OCI-LY7 (cell line): ENCODE measurements around the gene MTHFD2. TPM values are rescaled to one million over a fixed set of nuclear protein-coding genes. Genes with fewer than 3 reads are reported as not detected.

Experiments used
- BruUV-seq: library from RNA; stranded (reverse); fragments of 400-500 nt; replicated peaks from 2 replicates; lab custom pipeline; 2021; lab: Mats Ljungman, UMichigan
- CTCF ChIA-PET: fragments of 300-600 bp; sonication (Branson Sonifier 250); formaldehyde crosslinking; loops from one replicate; lab custom pipeline; 2022; ENCODE audit warnings: antibody characterized with exemption; ENCODE audit not compliant: unreplicated experiment; lab: Charles Lee
- POLR2A ChIA-PET: fragments of 300-600 bp; sonication (Branson Sonifier 250); formaldehyde crosslinking; loops from one replicate; lab custom pipeline; 2022; ENCODE audit warnings: antibody characterized with exemption; lab: Charles Lee
- DNase-seq: peaks from one replicate; pipeline ENCODE4 v3.0.0-alpha.2; 2015; ENCODE audit warnings: low spot score
- H2AFZ ChIP-seq: fragments of 200-600 bp; sonication (generic), shearing (Covaris generic); 2 replicates; pipeline ENCODE4 v1.6.1; 2014; ENCODE audit warnings: mild to moderate bottlenecking, antibody characterized with exemption, low read length, moderate library complexity
- H3K27ac ChIP-seq: fragments of 200-600 bp; sonication (generic); 2 replicates; pipeline ENCODE4 v1.5.1; 2014; ENCODE audit warnings: mixed run types, low read depth, mild to moderate bottlenecking, moderate library complexity, low read length, inconsistent platforms; ENCODE audit not compliant: poor library complexity, severe bottlenecking
- H3K36me3 ChIP-seq: fragments of 200-600 bp; sonication (generic); 2 replicates; pipeline ENCODE4 v1.6.1; 2014; ENCODE audit warnings: mild to moderate bottlenecking, antibody characterized with exemption, low read length, moderate library complexity, mixed read lengths; ENCODE audit not compliant: insufficient read depth
- H3K4me1 ChIP-seq: fragments of 200-600 bp; sonication (generic); 2 replicates; pipeline ENCODE4 v1.5.1; 2014; ENCODE audit warnings: mild to moderate bottlenecking, low read length; ENCODE audit not compliant: insufficient read depth, poor library complexity, severe bottlenecking
- H3K4me2 ChIP-seq: fragments of 200-600 bp; sonication (generic); 2 replicates; pipeline ENCODE4 v1.6.1; 2014; ENCODE audit warnings: mild to moderate bottlenecking, low read length
- H3K4me3 ChIP-seq: fragments of 200-600 bp; sonication (generic); 2 replicates; pipeline ENCODE4 v1.5.1; 2014; ENCODE audit warnings: mild to moderate bottlenecking, low read depth, low read length; ENCODE audit not compliant: poor library complexity, severe bottlenecking
- H3K79me2 ChIP-seq: fragments of 200-600 bp; sonication (generic); 2 replicates; pipeline ENCODE4 v1.6.1; 2016; ENCODE audit warnings: low read depth, mild to moderate bottlenecking, low read length, moderate library complexity, mixed read lengths; ENCODE audit not compliant: insufficient read depth
- H3K9me2 ChIP-seq: fragments of 200-600 bp; sonication (generic); 2 replicates; pipeline ENCODE4 v1.6.1; 2016; ENCODE audit warnings: mild to moderate bottlenecking, low read length, mixed read lengths; ENCODE audit not compliant: insufficient read depth
- H3K9me3 ChIP-seq: fragments of 200-600 bp; sonication (generic); 2 replicates; pipeline ENCODE4 v1.6.1; 2014; ENCODE audit warnings: mild to moderate bottlenecking, mixed run types, low read length, mixed read lengths
- H4K20me1 ChIP-seq: fragments of 200-600 bp; sonication (generic); 2 replicates; pipeline ENCODE4 v1.6.1; 2014; ENCODE audit warnings: mild to moderate bottlenecking, antibody characterized with exemption, low read length, moderate library complexity, mixed read lengths; ENCODE audit not compliant: insufficient read depth
- CTCF ChIP-seq: fragments of 200-600 bp; sonication (generic); conservative IDR thresholded peaks from 2 replicates; pipeline ENCODE4 v1.5.1; 2014; ENCODE audit warnings: mild to moderate bottlenecking, antibody characterized with exemption, low read length, moderate library complexity, mixed read lengths
- EZH2phosphoT487 ChIP-seq: fragments of 200-600 bp; sonication (generic); IDR thresholded peaks from 2 replicates; pipeline ENCODE4 v1.6.1; 2018; ENCODE audit warnings: low read depth, borderline replicate concordance, mild to moderate bottlenecking, mixed run types, antibody characterized with exemption, low read length, moderate library complexity, mixed read lengths
- intact Hi-C: fragments of 100-400 bp; cut with micrococcal nuclease; formaldehyde crosslinking; loops from one replicate; pipeline ENCODE4 v1.10.0; 2022; ENCODE audit not compliant: unreplicated experiment
- total RNA-seq, 2 experiments: library from RNA; depleted of rRNA in 1 of 2; stranded (reverse); fragments of >200 nt in 1 of 2; shearing (Covaris generic) in 1 of 2; gene quantifications; 2 replicates each; pipeline ENCODE4 v1.2.3, GENCODE V29; 2014 to 2022

MTHFD2 gene
- total RNA-seq, 2 experiments from 2014 or later = 220 to 365 TPM

- intact Hi-C loops = no loop called here
- BruUV-seq = no TSS peak
- Histone ChIP-seq H3K4me3 (no peak overlapping the region), H3K4me1 (no peaks in the 10 kb centered on the region), H3K9me2 (no peaks in the 10 kb centered on the region), H3K79me2 (no peaks in the 10 kb centered on the region), H3K27ac (no peak overlapping the region), H3K9me3 (no peaks in the 10 kb centered on the region), H3K4me2 (no peak overlapping the region), H4K20me1 (no peaks in the 10 kb centered on the region), H3K36me3 (no peaks in the 10 kb centered on the region), H2AFZ (no peak overlapping the region)
- TF ChIP-seq EZH2phosphoT487 = no peak
- DNase-seq = no peak
- POLR2A ChIA-PET = no interaction called here
- CTCF ChIA-PET = no interaction called here
Measured at GRCh38 chr2:74252036-74252435, 53.6 kb downstream of the MTHFD2 start.

- TF ChIP-seq EZH2phosphoT487 (no peak), CTCF (0 out of 2 replicates have a peak, but pooled peaks have one; percentile 13)
- Histone ChIP-seq H3K36me3 (no peaks in the 10 kb centered on the region), H3K27ac (no peak overlapping the region), H3K4me1 (no peaks in the 10 kb centered on the region), H2AFZ (no peak overlapping the region), H3K9me2 (no peaks in the 10 kb centered on the region), H3K79me2 (no peaks in the 10 kb centered on the region), H4K20me1 (no peaks in the 10 kb centered on the region), H3K4me3 (no peak overlapping the region), H3K4me2 (no peak overlapping the region), H3K9me3 (no peaks in the 10 kb centered on the region)
- no TSS peak for BruUV-seq
- ChIA-PET CTCF (no interaction called here), POLR2A (no interaction called here)
- intact Hi-C loops = no loop called here
- DNase-seq = no peak
Measured at GRCh38 chr2:74252862-74253261, 54.4 kb downstream of the MTHFD2 start.

GRCh38 chr2:74253306-74253970 is 55.0 kb downstream of the MTHFD2 start:
- no peaks in the 10 kb centered on the region for H3K36me3 ChIP-seq
- DNase-seq = no peak
- no peak overlapping the region for H3K27ac ChIP-seq
- ChIA-PET POLR2A (no interaction called here), CTCF (interaction anchor here (1.2 kb wide), 1 partner anchor 82 kb away, joined by 3 read pairs; no protein-coding TSS in a partner anchor)
- H3K9me3 ChIP-seq = no peaks in the 10 kb centered on the region
- H3K4me1 ChIP-seq = no peaks in the 10 kb centered on the region
- no peak for TF ChIP-seq CTCF
- no peak for TF ChIP-seq EZH2phosphoT487
- H2AFZ ChIP-seq = no peak overlapping the region
- H4K20me1 ChIP-seq = no peaks in the 10 kb centered on the region
- intact Hi-C loops = no loop called here
- no peaks in the 10 kb centered on the region for H3K9me2 ChIP-seq
- no peaks in the 10 kb centered on the region for H3K79me2 ChIP-seq
- no peak overlapping the region for H3K4me3 ChIP-seq
- no TSS peak for BruUV-seq
- H3K4me2 ChIP-seq = no peak overlapping the region
